Stimulated activated naive CD8-positive, alpha-beta T cell treated with anti-CD3 and anti-CD28 coated beads, Interleukin-15, Interleukin-2, amounts not matched to agents 100 U/mL and 50 U/mL, for 24 hours (primary cell): ENCODE measurements around the gene TEX26.

ENCODE experiments used
- ATAC-seq: fragments of 150-1000 bp; cut with Tn5 transposase; one replicate; pipeline ENCODE4 v1.10.0; 2021
- DNase-seq: peaks from one replicate; pipeline ENCODE4 v3.0.0; 2021

TEX26 gene

DNA sequence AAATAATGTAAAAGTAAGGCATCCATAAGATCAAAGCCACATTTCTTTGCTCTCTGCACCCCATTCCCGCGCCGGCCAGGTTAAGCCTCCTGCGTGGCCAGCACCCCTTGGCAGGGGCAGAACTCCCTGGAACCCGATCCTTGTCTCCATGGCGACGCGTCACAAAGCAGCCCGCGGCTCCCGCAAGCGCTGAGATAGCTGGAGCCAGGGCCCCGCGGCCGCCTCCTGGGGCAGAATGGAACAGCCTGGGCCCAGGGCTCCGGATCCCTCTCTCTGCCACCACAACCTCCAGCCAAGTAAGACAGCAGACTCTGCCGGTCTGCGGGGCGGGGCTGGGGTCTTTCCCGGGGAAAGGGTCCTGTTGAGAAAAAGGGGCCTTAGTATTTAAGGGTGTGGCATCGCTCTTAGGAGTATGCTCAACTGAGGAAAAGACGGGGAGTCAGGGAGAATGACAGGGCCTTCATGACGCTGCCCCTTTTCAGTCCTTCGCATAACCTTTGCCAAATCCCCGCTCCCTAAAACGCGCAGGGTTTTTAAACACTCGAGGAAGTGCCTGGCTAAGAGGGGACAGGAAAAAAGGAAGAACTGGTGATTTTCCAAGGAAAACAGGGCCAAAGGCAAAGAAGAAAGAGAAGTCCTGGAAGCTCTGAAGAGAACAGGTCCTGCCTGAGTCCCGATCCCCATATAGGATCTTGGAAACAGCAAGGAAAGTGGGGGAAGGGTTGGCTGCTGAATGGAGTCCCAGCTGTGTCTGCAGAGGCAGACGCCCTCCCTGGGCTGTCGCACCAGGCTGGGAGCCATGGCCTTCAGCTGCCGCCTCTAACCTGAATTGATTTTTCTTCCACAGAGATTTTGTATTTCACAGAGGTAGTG is at the start of gene TEX26:
TEX26 (plus strand) TSS at position 176 of the 873 bp plus-strand sequence; CDS start at position 236, 60 bp downstream.
- no peak for DNase-seq
- no peak for ATAC-seq

DNA sequence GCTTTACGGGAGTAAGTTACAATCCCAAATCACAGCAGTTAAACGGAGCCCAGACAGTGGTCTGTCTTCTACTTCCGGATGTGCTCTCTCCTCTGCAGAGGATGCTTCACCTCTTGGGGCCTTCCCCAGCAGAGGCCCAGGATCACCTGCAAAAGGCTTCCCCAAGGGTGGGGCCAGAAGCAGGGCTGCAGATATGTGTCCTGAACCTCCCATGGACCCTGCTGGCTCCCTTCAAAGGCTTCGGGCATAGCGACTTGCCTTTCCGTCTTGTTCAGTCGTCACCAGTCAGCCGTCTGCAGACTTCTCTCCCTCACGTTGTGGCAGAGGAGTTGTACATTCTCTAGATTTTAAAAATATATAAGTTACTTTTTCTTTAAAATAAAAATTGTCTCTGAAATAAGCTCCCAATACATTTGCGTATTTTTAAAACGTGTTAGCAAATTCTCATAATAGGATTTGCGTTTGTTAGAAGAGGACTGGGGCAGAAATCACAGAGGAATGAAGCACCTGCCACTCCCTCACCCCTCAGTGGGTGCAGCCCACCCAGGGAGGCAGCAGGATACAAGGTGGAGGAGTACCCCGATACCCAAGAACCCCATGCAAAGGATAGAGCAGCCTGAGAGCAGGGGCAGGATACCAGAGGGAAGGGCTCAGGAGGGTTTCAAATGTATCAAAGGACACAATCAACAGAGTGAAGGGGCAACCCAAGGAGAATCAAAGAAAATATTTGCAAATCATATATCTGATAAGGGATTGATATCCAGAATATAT is 49.3 kb upstream of the TEX26 start:
- no peak for DNase-seq
- ATAC-seq: no peak

DNA sequence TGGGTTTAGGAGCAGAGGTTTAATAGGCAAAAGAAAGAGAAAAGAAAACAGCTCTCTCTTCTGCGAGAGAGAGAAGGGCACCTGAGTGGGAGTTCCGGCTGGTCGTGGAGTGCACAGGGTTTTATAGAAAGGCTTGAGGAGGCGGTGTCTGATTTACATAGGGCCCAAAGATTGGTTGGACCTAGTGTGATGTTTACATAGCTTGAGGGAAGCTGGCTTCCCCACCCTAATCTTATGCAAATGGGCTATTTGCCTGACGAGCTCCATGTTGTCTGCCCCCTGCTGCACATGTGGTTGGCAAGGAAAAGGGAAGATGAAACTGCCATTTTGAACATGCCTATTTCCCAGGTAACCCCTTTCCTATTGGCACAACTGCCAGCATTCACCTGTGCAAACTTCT is 47.9 kb upstream of the TEX26 start:
- ATAC-seq (peak; percentile 38), DNase-seq (no peak)

DNA sequence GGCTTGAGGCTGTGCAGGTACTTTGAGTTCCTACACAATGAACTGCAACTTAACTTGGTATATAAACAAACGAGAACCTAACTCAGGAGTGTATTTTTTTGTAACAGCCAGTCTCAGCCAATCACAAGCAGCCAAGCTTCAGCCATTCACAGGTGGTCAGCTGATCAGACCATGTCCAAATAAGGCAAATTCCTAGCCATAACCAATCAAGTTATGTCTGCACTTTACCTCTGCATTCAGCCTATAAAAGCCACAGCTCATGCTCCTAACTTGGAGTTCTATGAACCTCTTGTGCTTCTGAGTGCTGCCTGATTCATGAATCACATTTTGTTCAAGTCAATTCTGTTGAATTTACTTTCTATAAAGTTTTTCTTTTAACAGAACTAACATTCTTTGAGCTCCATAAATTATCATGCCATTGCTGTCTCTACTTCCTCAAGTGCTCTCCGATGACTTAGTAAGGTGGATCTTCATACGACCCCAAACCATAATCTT is 43.2 kb upstream of the TEX26 start:
- no peak for DNase-seq
- ATAC-seq: no peak

DNA sequence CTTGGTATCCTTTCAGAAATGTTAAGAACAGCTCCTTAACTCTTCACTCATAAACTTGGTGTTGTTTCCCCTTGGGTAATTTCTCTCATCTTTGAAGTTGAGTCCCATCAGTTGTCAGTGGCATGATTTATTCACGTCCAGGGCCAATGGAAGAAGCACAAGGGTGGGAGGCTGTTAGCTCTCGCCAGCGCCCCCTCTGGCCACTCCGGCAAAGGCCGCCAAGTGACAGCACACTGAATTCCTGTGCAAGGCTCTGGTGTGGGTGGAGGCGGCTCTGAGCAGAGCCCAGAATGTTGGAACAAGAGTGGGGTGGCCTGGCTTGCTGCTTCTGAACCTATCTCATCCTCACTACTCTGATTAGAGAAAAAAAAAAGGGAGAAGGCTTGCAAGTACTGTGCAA is 39.5 kb upstream of the TEX26 start:
- ATAC-seq (no peak), DNase-seq (peak; percentile 24)

DNA sequence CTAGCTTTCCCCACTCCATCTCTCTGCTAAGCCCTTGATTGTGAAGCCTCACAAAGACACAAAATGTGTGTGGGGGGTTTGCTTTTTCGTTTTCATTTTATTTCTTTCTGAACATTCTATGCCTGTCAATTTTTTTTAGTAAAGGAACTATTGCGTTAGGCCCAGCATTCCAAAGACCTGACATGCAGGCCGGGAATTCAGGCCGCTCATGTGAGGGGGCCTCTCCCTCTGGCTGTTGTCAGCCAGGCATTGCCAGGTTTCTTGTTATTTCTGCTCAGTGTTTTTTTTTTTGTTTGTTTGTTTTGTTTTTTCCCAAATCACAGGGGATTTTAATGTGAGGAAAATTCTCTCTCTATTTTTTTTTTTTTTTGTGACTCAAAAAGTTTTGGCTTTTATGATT is 36.7 kb upstream of the TEX26 start:
- ATAC-seq (no peak), DNase-seq (no peak)

DNA sequence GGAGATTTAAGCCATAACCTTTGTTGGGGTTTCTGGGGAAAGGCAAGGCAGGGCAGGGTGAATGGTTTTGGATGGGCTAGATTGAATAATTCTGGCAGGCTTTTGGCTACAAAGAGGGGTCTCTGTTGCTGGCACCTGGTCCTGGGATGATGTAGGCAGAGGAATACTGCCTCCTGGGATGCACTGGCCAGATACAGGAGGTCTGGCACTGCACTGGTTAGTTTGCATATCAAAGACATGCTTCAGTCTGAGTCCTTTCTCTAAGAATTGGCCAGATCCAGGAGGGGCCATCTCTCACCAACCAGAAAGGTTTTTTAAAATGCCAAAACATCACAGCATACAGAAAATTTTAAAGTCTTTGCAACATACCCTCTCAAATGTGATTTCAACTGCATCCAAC is 34.4 kb upstream of the TEX26 start:
- DNase-seq (no peak), ATAC-seq (no peak)

DNA sequence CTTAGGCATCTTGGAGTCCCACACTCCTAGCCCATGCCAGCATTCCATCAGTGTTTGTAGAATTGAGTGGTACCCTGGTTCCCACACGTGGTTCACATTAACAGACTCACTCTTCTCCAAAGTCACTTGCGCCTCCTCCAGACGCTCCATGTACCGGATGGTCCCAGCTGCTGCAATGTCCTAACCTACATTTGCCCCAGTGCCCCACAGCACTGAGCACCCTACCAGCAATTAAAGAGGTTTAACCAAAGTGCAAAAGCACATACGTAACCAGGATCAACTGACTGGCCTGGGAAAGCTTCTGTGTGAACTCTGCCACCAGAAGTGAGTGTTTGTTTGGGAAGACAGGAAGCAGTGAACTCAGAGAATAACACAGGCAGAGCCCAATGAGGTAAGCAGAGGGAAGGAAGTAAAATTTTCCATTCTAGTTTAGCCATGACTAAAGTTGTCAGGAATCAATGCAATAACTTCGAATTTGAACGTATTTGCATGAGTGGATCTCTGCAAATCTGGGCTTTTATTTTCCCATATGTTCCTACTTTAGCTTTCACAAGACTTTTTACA is 33.7 kb upstream of the TEX26 start:
- DNase-seq (peak; percentile 6), ATAC-seq (peak; percentile 82)

DNA sequence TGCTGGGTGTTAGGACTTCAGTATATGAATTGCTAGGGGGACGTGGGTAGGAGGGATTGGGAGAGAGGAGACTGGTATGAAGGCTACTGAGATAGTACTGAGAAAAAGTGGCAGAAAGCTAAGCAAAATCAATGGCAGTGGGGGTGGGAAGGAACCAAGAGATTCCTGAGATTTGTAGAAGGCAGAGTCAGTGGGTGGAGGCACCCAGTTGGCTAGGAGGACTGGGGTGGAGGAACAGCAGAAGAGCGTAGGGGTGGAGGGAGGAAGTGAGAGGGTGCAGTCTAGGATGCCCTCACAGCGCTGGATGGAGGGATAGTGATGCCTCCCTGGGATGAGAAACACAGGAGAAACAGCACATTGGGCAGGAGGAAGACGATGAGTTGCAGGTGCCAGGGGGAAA is 32.0 kb upstream of the TEX26 start:
- ATAC-seq (no peak), DNase-seq (no peak)

DNA sequence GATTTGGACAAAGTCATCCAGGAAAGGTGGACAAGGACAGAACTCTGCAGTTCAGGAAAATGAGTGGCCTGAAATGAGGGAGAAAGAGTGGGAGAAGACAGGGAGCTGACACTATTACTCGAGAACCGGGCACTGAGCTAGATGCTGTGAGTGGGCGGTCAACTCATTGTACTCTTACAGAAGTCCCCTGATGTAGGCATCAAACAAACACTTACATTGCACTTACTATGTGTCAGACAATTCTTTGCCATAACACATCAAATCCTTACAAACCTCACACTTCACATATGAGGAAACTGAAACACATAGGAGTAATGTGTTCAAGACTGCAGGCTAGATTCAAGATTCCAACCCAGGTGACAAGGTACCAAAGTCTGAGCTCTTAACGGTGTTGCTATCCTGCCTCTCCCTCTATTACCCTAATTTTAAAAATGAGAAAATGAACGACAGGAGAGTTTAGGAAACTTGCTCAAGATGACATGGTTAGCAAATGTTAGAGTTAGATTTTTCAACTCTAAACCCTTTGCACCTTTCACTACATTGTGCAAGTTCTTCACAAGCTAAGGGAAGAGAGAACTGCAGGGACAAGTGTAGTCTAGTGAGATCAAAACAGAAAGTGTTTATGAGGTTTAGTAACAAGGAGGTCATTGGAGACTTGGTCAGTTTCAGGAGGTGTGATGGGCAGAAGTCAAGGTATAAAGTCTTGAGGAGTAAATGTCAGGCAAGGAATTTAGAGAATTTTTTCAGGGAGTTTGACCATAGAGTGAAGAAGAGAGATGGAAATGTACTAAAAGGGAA is 31.3 kb upstream of the TEX26 start:
- ATAC-seq (no peak), DNase-seq (no peak)

DNA sequence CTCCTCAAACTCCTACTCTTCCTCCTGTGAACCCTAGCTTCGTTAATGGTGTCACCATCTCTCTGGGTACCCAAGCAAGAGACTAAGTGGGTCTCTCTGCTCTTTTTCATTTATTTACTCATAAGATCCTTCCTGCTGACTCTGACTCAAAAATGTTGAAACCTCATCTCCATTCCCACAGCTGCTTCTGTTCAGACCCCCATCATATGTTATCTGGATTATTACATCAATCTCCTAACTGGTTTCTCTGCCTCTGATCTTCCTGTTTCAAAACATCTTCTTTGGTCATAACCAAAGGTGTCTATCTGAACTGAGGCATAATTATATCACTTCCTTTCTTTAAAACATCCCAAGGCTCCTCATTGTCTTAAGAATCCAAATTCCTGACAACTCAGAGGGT is 28.4 kb upstream of the TEX26 start:
- DNase-seq (no peak), ATAC-seq (no peak)

DNA sequence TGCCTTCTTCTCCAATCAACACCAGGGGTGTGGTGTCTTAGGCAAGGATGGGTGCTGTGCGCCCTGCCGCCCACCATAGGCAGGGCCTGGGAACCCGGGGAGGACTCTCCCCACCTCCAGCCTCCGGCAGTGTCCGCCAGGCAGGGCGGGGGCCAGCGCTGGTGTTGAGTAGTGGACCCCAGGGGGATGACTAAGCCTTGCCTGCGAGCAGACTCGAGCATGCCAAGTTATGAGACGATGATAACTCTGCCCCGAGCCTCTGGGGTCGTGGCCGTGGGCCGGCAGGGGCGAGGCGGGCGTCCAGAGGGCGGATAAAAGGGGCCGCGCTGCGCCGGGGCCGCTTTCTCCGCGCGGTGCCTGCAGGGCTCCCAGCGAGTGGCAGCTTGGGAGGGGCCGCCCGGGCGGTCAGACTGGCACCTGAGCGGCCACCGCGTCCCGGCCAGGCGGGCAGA is 26.5 kb upstream of the TEX26 start, which contains the start of gene MEDAG:
MEDAG (plus strand) TSS at position 340 of the 452 bp plus-strand sequence. CDS start 245 bp downstream, outside the sequence.
- DNase-seq: no peak
- ATAC-seq: no peak

DNA sequence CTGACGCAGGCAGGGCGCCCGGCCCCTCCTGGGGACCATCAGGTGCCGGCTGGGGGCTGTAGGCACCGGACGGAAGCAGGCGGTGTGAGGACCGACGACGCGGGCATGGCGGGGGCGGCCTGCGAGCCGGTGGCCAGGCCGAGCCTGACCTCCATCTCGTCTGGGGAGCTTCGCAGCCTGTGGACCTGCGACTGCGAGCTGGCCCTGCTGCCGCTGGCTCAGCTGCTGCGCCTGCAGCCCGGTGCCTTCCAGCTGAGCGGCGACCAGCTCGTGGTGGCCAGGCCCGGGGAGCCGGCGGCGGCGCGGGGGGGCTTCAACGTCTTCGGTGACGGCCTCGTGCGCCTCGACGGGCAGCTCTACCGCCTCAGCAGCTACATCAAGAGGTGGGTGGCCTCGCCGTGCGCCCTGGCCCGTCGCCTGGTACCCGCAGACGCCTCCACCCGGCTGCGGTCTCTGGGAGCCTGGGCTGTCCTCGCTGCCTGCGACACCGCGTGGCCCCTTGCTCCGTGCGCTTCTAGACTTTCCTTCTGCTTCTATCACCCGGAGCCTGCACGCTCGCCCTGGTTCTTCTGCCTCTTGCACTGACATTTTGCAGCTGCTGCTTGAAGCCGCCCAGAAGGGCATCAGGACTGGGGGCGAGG is 25.9 kb upstream of the TEX26 start:
- peak; percentile 36 for ATAC-seq
- no peak for DNase-seq

DNA sequence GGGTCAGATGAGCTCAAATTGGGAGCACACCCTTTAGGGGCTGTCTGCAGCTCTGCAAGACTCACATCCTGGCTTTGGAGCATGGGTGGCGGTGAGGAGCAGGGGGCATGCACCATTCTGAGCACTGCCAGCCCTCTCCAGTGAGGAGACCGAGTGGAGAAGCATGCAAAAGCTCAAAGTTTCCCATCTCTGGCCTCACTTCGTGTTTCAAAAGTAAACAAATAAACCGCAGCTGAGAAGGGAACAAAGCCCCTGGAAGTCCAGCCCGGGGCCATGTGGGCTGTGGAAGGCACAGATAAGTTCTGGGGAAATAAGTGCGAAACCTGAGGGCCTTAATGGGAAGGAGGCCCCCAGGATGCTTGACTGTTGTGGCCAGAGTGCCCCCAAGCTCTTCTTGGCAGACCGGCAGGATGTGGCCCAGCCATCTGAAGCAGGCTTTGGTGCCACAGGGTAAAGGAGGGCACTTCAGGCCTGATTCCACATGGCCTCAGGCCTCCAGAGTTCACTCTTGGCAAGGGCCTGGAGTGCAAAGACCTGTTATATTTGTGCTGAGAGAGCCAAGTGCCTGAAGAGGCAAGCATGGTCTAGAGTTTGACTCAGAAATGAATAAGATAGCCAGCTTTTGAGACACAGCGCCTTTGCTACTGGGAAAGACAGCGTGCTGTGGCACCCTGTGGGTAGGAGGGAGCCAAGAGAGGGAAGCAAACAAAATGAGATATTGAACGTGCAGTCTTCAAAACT is 25.2 kb upstream of the TEX26 start:
- no peak for DNase-seq
- no peak for ATAC-seq

DNA sequence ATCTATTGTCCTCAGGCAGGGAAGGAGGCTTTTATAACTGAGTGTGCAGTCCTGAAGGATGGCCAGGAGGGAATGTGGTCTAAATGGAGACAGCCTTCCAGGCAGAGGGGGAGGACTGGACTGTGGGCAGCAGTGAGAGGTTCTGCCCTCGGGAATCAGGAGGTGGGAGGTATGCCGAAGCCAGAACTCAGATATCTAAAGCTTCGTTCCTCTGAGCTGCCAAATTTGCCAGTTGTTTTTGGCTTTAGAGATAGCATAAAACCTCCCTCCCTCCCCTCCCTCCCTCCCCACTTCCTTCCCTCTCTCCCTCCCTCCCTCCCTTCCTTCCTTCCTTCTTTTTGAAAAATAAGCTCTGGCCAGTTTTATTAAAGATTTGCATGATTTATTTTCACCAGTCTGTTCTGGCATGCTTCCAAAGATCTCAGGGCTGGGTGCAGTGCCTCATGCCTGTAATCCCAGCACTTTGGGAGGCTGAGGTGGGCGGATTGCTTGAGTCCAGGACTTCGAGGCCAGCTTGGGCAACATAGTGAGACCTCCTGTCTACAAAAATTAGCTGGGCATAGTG is 24.0 kb upstream of the TEX26 start:
- ATAC-seq (no peak), DNase-seq (no peak)

DNA sequence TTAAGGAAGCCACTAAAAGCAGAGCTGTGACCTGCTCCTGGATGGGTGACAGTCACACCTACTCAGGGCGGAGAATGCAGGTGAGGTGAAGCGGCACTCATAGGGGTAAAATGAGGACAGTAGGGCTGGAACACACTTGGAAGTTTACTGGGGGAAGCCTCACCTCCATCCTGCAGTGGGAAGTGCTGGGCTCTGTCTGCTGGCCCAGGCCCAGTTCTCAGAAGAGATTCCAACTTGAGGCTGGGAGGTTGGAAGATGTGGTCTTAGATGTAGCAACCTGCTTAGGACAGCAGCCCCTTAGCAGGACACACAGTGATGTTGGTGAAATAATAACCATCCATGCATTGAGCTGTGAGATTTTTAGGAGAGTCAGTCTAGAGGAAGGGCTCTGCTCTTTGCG is 21.8 kb upstream of the TEX26 start:
- no peak for DNase-seq
- ATAC-seq: no peak

DNA sequence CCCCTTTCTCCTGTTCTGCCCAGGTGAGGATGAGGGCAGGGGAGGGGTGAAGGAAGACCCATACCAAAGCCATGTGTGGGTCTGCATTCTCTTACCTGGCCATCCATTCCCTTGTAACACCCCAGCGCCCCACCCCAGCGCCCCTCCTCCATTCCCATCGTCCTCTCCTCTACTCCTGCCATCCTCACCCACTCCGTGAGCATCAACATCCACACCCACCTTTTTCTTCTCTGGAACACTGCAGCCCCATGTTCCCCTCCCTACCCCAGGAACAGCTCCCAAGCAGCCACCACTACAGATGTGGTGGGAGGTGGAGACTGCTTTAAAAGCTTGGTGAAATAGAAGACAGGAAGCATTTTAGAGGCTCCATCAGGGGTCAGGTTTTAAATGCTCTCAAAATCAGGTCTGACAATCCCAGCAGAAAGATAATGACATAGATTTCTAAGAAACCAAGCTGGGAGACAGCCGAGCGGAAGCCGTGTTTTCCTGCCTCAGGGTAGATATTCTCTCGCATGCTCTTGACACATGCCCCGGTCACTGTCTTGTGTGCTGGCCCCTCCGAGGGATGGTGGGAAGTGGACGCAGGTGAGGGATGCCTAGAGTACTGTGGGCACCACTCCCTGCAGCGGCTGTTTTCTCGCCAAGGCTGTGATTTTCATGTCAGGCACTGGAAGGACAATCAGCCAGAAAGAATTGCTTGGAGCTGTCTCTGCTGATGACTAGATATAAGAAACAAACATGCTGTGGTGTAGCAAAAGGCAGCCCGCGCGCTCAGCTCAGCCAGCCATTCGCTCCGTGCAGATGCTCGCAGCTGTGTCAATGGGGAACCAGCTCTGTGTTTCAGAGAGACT is 16.5 kb upstream of the TEX26 start:
- no peak for ATAC-seq

DNA sequence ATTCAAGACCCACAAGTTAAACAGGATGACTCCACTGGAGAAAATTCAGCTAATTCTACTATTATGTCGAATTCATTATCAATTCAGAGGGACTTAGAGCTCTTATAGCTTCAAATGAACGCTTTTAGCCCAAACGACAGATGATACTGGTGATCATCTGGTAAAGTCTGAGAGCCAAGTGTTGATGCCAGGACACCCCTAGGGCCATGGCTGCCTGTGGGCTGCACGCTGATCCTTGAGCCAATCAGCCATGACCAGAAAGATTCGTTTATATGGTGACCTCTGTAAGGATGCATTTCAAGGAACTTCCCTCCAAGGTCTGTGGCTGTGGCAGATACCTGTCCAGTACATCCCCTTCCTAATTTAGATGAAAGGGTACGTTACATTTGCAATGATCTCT is 15.5 kb upstream of the TEX26 start:
- ATAC-seq (no peak), DNase-seq (no peak)

More for the DNA sequence above, 16.5 kb upstream of the TEX26 start:
- DNase-seq: no peak

DNA sequence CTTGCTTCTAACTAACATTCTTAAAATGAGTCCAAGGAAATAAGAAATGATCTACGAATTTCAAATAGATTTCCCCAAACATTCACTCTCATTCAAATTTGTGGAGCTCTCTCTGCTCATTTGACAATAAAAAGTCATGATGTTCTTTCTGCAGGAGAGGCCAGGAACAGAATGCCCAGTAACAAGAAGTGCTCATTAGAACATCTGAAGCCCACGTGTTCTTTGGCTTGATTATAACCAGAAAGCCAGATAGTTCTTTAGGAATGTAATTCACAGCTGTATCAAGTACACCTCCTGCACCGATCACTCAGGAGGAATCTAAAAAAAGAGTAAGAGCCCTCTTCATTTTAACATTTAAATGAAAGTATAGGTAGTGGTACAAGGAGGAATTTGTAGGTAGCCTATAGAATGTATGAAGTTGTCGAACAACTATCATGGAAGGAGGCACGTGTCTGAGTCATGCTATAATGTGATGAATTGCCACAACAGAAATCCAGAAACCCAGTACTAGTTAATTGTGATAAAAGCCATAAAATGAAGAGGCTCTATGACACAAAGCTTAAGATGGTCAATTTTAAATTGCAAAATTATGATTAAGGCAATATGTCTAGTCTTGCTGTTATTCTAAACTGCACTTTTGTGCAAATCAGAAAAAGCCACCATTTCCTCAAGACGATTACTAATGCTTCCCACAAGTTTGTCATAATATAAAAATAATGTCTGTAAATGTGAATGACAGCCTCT is 13.6 kb upstream of the TEX26 start:
- DNase-seq: no peak
- ATAC-seq: no peak
